Fibroblast of skin of left biceps (primary cell): ENCODE measurements around the gene BRD3OS.
"Not testable (repeated sequence)": the region's sequence is repeated elsewhere in the genome, so short reads cannot be mapped to it uniquely, and the experiment has no call there.

Source experiments
- DNase-seq, 2 experiments: peaks; one replicate each; pipeline ENCODE4 v3.0.0-alpha.2; 2013; ENCODE audit warnings: low read depth in 2 of 2

Gene BRD3OS

DNA sequence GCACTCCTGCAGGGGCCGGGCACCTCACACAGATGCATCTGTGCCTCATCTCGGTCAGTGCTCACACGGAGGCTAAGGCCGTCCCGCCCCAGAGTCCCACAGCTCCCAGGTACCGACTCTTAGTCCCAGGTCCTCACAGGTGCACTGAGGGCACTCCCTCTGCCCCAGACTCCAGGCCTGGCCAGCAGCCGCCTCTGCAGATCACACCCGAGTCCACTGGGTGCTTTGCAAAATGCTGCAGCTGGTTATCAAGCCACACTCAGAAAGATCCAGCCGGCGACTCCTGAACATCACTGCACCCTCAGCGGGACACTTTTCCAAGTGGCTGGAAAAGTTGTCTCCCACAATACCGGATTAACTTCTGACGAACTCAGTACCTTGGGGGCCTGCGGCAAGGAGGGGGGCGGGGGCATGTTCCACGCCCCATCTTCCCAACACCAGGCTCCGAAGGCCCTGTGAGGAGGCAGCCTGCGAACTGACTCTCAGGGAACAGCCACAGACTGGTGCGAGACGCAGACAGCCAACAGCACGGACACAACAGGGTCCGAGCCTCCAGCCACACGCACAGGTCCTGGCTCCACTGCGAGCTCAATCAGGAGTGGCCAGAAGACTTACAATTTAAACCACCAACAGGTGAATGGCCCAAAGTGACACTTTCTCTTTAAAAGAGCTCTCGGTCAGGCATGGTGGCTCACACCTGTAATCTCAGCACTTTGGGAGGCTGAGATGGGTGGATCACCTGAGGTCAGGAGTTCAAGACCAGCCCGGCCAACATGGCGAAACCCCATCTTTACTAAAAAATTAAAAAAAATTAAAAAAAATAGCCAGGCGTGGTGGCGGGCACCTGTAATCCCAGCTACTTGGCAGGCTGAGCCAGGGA lies 38.5 kb downstream of the BRD3OS start:
- no peak for DNase-seq

DNA sequence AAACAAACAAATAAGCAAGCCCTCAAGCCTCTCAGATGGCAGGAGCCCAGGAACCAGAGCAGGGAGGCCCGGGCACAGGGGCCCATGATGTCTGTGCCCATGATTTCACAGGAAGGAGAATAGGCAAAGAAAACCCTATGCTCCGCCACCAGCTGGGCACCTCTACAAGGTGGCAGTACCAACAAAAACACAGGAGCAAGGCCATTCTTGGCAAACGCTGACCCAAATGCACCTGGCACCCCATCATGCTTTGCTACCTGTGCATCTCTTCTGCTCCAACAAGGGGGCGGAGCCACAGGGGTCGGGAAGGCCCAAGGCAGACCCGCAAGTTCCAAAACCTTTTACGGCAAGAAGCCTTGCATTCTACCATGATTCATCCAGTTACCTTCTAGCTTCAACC lies 39.4 kb downstream of the BRD3OS start:
- no peak for DNase-seq

DNA sequence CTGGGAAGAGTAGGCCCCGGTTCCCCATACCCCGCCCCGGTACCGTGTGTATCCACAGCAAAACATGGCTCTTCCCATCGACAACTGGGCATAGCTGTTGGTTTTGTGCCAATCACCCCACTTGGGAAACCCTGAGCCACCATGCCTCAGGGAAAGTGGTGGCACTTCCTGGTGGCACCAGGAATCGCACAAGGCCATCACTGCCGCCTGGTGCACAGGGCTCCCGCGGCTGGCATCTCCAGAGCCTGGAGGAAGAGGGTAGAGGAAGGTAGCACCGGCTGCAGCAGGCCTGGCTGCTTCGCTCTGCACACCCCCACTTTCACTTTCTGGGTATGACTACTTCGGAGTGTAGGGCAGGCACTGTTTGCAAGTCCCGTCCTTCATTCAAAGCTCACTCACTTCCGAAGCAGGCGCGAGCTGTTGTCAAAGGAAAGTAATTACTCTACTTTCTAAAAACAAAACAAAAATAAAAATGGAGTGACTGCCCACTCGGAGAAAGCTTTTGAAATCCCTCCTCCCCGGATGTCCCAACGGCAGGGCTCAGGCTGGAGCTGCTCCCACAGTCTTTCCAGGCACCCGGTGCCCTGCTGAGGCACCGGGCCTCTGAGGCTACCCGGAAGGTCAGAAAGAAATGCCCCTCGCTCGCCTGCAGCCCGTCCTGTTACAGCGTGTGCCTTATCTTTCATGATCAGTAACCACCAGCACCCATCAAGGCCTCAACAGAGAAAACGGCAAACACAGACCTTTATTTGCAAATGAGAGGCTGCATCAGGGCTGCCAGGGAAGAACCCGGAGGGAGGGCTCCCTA lies 40.5 kb downstream of the BRD3OS start:
- no peak for DNase-seq

DNA sequence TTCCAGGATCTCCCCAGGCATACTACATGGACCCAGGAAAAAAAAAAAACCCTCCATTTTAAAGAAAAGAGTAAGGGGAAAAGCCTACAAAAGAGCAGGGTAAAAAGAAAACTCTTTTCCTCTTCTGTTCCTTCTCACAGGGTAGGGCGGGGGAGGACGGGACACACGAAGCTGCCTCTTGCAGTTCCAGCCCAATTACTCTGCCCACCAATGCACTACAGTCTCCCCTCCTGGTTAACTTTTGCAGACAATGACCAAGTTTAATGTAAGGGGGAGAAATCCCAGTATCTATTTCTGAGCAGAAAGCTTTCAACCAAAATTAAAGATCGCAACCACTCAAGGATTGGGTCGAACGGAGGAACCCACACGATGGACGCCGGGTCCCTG lies 41.2 kb downstream of the BRD3OS start:
- DNase-seq = no peak

DNA sequence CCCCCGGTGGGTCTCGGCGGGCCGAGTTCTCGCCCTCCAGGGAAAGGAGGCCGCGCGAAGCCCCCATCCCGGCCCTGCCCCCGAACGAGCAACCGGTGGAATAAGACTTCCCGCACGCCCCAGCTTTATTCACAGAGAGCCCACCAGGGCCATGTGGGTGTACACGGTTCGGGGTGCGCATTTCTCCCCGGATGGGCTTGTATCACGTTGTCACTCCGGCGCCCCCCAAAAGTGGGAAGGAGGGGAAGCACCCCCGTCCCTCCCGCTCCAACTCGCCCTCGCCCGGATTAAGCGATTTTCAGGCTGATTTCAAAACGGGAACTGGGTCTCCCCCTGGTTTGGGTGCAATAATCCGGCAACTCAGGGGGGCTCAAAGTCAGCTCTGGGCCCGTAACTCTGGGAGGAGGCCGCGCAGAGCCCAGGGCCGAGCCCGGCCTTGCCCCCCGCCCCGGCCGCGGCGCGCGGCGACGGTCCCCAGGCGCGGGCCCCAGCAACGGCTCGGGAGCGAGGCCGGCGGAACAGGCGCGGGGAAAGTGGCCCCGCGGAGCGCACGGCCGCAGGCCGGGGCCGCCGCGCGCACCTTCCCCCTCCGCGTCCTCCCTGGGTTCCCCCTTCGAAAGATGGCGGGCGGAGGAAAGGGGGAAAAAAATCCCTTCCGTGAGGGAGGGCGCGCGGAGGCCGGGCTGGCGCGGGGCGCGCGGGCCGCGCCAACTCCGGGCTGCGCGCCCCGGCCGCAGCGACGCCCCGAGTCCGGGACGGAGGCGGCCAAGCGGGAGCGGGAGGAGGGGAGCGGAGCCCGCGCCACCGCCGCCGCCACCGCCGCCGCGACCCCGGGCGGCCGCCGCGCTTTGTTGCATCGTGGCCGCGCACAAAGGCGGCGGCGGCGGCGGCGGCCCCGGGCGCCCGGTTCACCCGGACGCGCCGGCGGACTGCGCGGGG lies 41.9 kb downstream of the BRD3OS start:
- no peak for DNase-seq

DNA sequence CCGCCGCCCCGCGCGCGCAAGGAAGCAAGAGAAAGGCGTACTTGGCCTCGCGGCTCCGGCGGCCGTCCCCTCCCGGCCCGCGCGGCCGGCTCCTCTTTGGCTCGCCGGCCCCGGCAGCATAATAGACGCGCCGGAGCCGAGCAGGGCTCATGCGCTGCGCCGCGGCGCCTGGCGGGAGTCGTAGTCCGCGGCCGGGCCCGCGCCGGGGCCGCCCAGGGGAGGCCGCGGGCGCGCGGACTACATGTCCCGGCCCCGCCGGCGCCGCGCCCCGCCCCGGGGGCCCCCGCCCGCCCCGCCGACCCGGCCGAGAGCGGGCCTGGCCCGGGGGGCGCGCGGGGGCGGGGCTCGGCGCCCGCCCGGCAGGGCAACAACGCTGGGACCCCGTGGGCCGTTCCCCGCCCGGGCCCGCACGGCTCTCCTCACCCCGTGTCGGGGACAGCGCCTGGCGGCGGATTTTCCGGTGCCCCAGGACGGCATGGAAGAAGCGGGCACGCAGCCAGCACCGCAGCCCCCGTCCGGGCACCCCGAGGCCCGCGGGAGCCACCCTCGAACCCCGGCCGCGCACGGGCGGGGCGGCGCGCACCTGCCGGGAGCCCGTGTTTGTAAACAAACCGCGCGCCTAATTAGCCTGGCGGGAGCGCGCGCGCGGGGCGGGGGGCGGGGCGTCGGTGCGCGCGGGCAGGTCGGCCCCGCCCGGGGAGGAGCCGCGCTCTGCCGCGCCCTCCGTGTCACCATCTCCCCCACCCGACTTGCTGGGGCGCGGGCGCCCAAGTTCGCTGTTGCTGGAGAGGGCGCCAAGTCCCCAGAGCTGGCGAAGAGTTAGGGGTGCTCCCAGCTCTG lies 42.8 kb downstream of the BRD3OS start, which contains the start of gene BRD3:
Gene BRD3, minus strand, starts transcription at position 123 of the 840 bp plus-strand sequence. CDS start 14,549 bp downstream, outside the sequence.
- peak; percentile 75 to 76 for DNase-seq

DNA sequence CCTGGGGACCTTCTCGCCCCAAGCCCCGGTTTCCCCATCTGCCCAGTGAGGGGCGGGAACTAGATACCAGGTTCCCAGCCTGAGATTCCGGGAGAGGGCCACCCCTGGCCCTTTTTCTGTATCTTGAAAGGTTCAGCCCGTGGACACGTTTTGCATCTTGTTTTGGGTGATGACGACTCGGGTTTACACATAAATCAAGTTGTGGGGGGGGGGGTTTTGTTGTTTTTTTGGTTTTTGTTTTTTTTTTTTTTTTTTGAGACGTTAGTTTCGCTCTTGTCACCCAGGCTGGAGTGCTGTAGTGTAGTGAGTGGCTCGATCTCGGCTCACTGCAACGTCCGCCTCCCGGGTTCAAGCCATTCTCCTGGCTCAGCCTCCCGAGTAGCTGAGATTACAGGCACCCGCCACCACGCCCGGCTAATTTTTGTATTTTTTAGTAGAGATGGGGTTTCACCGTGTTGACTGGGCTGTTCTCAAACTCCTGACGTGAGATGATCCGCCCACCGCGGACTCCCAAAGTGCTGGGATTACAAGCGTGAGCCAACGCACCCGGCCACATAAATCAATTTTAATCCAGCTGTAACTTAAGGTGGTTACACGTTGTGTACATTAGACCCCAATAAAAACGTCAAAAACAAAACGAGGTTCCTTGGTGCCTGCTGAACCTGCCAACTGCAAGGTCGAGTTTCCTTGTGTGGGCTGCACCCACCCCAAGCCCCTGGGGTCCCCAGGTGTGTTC lies 43.6 kb downstream of the BRD3OS start:
- no peak for DNase-seq

DNA sequence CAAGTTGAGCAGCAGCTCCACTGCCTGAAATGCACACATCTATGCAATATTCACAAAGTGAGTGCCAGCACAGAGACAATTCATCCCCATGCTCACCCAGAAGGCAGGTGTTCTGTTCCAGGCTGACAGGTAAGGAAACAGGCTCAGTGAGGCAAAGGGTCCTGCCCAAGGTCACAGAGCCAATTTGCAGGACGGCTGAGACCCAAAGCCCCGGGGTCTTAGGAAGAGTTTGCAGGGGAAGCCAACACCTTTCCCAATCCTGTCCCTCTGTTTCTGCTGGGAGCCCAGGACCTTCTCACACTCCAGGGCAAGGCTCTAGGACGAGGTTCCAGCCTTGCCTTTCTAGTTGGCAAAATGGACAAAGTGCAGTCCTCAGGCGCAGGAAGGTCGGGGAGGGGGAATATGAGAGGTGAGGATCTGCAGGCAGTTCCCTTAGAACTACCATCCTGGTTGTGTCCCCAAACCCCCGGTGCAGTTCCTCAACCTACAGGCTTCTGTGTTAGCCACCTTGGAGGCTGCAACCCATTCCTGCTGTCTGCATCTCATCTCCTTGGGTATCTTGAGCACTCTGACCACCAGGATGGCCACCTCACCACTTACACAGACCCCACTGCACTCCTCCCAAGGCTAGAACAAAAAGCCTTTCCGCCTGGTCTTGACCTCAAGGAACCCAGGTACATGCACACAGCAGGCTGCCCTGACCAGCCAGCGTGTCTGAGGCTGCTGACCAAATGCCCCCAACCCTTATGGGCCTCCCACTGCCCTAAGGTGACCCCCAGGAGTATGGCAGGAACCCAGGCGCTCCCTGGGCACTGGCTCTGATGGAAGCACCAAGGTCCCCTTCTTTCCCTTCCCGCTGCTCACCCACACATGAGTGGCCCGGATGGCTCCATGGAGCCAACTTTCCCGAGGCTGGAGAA lies 44.5 kb downstream of the BRD3OS start:
- DNase-seq = no peak

DNA sequence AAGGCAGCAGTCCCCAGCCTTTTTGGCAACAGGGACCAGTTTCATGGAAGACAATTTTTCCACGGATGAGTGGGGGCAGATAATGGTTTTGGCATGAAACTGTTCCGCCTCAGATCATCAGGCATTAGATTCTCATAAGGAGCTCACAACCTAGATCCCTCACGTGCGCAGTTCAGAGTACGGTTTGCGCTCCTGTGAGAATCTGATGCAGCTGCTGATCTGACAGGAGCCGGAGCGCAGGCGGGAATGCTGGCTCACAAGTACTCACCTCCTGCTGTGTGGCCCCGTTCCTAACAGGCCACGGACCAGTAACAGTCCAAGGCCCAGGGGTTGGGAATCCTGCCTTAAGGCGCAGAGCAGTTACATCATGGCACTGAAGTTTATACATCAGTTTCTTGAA lies 45.9 kb downstream of the BRD3OS start:
- DNase-seq = no peak

DNA sequence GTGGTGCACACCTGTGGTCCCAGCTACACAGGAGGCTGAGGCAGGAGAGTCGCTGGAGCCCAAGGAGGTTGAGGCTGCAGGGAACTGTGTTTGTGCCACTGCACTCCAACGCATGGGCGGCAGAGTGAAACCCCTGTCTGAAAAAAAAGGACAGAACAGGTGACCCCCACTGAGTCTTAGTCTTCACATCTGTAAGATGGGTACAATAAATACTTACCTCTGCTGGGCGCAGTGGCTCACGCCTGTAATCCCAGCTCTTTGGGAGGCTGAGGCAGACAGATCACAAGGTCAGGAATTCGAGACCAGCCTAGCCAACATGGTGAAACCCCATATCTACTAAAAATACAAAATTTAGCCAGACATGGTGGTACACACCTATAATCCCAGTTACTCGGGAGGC lies 47.4 kb downstream of the BRD3OS start:
- not testable (repeated sequence) for DNase-seq

DNA sequence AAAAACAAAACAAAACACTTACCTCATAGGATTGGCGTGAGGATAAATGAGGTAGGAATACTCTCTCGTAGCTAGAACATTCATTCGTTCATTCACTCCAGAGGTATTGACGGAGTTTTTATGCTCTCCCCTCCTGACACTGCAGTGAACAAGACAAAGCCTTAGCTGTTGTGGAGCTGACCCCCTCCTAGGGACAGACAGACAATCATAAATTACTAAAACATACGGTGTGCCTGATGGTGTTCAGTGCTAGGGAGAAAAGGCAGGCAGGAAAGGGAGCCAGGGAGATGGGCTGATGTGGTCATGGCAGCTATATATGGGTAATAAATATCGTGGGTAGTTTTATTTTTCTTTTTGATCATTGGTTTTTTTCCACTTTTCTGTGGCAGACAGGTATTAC lies 48.2 kb downstream of the BRD3OS start:
- no peak for DNase-seq

DNA sequence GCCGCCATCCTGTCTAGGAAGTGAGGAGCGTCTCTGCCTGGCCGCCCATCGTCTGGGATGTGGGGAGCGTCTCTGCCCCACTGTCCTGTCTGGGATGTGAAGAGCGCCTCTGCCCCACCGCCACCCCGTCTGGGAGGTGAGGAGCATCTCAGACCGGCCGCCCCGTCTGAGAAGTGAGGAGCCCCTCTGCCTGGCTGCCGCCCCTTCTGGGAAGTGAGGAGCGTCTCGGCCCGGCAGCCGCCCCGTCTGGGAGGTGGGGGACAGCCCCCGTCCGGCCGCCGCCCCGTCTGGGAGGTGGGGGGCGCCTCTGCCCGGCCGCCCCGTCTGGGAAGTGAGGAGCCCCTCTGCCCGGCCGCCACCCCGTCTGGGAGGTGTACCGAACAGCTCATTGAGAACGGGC lies 50.4 kb downstream of the BRD3OS start:
- not testable (repeated sequence) for DNase-seq

DNA sequence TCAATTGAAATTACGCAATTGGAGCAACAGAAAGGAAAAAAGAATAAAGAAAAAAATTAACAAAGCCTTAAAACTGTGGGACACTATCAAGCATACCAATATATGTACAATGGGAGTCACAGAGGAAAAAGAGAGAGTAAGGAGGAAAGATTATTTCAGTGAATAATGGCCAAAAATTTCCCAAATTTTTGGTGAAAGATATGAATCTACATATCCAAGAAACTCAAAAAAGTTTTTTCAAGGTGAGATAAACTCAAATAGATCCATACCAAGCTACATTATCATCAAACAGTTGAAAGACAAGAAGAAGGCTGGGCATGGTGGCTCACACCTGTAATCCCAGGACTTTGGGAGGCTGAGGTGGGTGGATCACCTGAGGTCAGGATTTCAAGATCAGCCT lies 51.4 kb downstream of the BRD3OS start:
- DNase-seq = no peak
